ENCODE data around the gene ADGRG3.
A peak's percentile ranks its signal among the peaks of the same experiment; 100 is the strongest.

The ADGRG3 gene

GRCh38 chr16:57646388-57647039 is 21.6 kb upstream of the ADGRG3 start:
- no peak for DNase-seq

GRCh38 chr16:57647136-57647875 is 20.8 kb upstream of the ADGRG3 start:
- no peak for DNase-seq

GRCh38 chr16:57648125-57648524 is 20.0 kb upstream of the ADGRG3 start:
- DNase-seq, result no peak

- DNase-seq, result peak; percentile 41
These were observed 19.3 kb upstream of the ADGRG3 start for GRCh38 chr16:57648581-57649442.

- no peak for DNase-seq
These were observed 18.7 kb upstream of the ADGRG3 start for GRCh38 chr16:57649443-57649751.

GRCh38 chr16:57649846-57650245 is 18.3 kb upstream of the ADGRG3 start:
- no peak for DNase-seq

- DNase-seq, result no peak
These were observed 16.5 kb upstream of the ADGRG3 start for GRCh38 chr16:57651344-57652333.

- DNase-seq, result no peak
These were observed 15.2 kb upstream of the ADGRG3 start for GRCh38 chr16:57652695-57653471.

- no peak for DNase-seq
These were observed 14.2 kb upstream of the ADGRG3 start for GRCh38 chr16:57653936-57654335.

- DNase-seq, result no peak
These were observed 11.7 kb upstream of the ADGRG3 start for GRCh38 chr16:57656342-57656955.

GRCh38 chr16:57657228-57657627 is 10.9 kb upstream of the ADGRG3 start:
- no peak for DNase-seq

- DNase-seq, result no peak
These were observed 9.8 kb upstream of the ADGRG3 start for GRCh38 chr16:57658130-57658877.

- DNase-seq, result no peak
These were observed 9.0 kb upstream of the ADGRG3 start for GRCh38 chr16:57658878-57659674.

- no peak for DNase-seq
These were observed 7.2 kb upstream of the ADGRG3 start for GRCh38 chr16:57660715-57661463.

GRCh38 chr16:57661510-57661909 is 6.6 kb upstream of the ADGRG3 start:
- no peak for DNase-seq

GRCh38 chr16:57661936-57662906 is 5.9 kb upstream of the ADGRG3 start:
- no peak for DNase-seq

- DNase-seq, result no peak
These were observed 4.7 kb upstream of the ADGRG3 start for GRCh38 chr16:57663436-57663835.
